C4-2B (cell line): ENCODE results near the gene NEAT1.

Source experiments
- H3K27ac ChIP-seq: fragments of 450-650 bp; 2 replicates; pipeline ENCODE4 v1.5.1; 2017
- CTCF ChIP-seq: fragments of 450-650 bp; conservative IDR thresholded peaks from 2 replicates; pipeline ENCODE4 v1.5.1; 2017; ENCODE audit warnings: mild to moderate bottlenecking
- ZFX ChIP-seq: fragments of 450-650 bp; IDR thresholded peaks from 2 replicates; pipeline ENCODE4 v1.6.1; 2017

Gene NEAT1

GRCh38 chr11:65401803-65402248 is 20.8 kb upstream of the NEAT1 start:
- H3K27ac ChIP-seq: no peak overlapping the region
- TF ChIP-seq ZFX: no peak
- no peak for TF ChIP-seq CTCF

- H3K27ac ChIP-seq: no peak overlapping the region
- no peak for TF ChIP-seq CTCF
- no peak for TF ChIP-seq ZFX
Measured at GRCh38 chr11:65402790-65403189, 19.8 kb upstream of the NEAT1 start.

- H3K27ac ChIP-seq: no peak overlapping the region
- no peak for TF ChIP-seq ZFX
- no peak for TF ChIP-seq CTCF
Measured at GRCh38 chr11:65403607-65404121, 18.9 kb upstream of the NEAT1 start.

GRCh38 chr11:65404210-65404609 is 18.4 kb upstream of the NEAT1 start:
- TF ChIP-seq ZFX (no peak), CTCF (no peak)
- H3K27ac ChIP-seq: no peak overlapping the region

- TF ChIP-seq ZFX (no peak), CTCF (no peak)
- H3K27ac ChIP-seq: no peak overlapping the region
Measured at GRCh38 chr11:65404638-65405339, 17.8 kb upstream of the NEAT1 start.

GRCh38 chr11:65410936-65411680 is 11.5 kb upstream of the NEAT1 start:
- TF ChIP-seq ZFX: no peak
- TF ChIP-seq CTCF: no peak
- H3K27ac ChIP-seq: no peak overlapping the region

- H3K27ac ChIP-seq: no peak overlapping the region
- TF ChIP-seq CTCF: no peak
- no peak for TF ChIP-seq ZFX
Measured at GRCh38 chr11:65411681-65412070, 10.9 kb upstream of the NEAT1 start.
